HEK293 (cell line): Measurements from ENCODE around the gene POLR1H.

Experiments
- BCL11A ChIP-seq: fragments of 450-650 bp; formaldehyde crosslinking; IDR thresholded peaks from 2 replicates; pipeline ENCODE4 v1.5.1; 2016; ENCODE audit warnings: low read depth, missing biosample characterization, missing genetic modification characterization
- RBAK ChIP-seq: fragments of 450-650 bp; formaldehyde crosslinking; IDR thresholded peaks from 2 replicates; pipeline ENCODE4 v1.5.1; 2016; ENCODE audit warnings: missing biosample characterization, missing genetic modification characterization
- YY1 ChIP-seq: fragments of 450-650 bp; formaldehyde crosslinking; IDR thresholded peaks from 2 replicates; pipeline ENCODE4 v1.5.1; 2018; ENCODE audit warnings: missing biosample characterization, missing genetic modification characterization
- ZNF10 ChIP-seq: fragments of 450-650 bp; formaldehyde crosslinking; IDR thresholded peaks from 2 replicates; pipeline ENCODE4 v1.5.1; 2017; ENCODE audit warnings: missing biosample characterization, missing genetic modification characterization
- ZNF274 ChIP-seq, 2 experiments: fragments of 200-500 bp in 1 of 2; fragments of 450-650 bp in 1 of 2; sonication (Bioruptor generic) in 1 of 2; formaldehyde crosslinking in 1 of 2; IDR thresholded peaks; 2 replicates each; pipeline versions ENCODE4 v1.5.1 to v1.6.1; 2014 to 2016; ENCODE audit warnings: borderline replicate concordance in 1 of 2, inconsistent platforms in 1 of 2, low read length in 1 of 2, missing biosample characterization in 1 of 2, missing genetic modification characterization in 1 of 2
- ZNF48 ChIP-seq: fragments of 450-650 bp; formaldehyde crosslinking; IDR thresholded peaks from 2 replicates; pipeline ENCODE4 v1.5.1; 2016; ENCODE audit warnings: missing biosample characterization, missing genetic modification characterization
- ZNF548 ChIP-seq: fragments of 450-650 bp; formaldehyde crosslinking; IDR thresholded peaks from 2 replicates; pipeline ENCODE4 v1.5.1; 2016; ENCODE audit warnings: missing biosample characterization, missing genetic modification characterization
- ZNF555 ChIP-seq: fragments of 450-650 bp; formaldehyde crosslinking; conservative IDR thresholded peaks from 2 replicates; pipeline ENCODE4 v1.5.1; 2017; ENCODE audit warnings: missing biosample characterization, mild to moderate bottlenecking, missing genetic modification characterization, inconsistent platforms
- ZNF561 ChIP-seq: fragments of 450-650 bp; IDR thresholded peaks from 2 replicates; pipeline ENCODE4 v1.5.1; 2018; ENCODE audit warnings: missing biosample characterization, missing genetic modification characterization, borderline replicate concordance
- ZNF670 ChIP-seq: fragments of 450-650 bp; formaldehyde crosslinking; IDR thresholded peaks from 2 replicates; pipeline ENCODE4 v1.5.1; 2016; ENCODE audit warnings: missing biosample characterization, missing genetic modification characterization, low read depth
- TF ChIP-seq, protein P1 (sequence below): fragments of 450-650 bp; formaldehyde crosslinking; IDR thresholded peaks from 2 replicates; pipeline ENCODE4 v1.5.1; 2016; ENCODE audit warnings: missing biosample characterization, missing genetic modification characterization
- TF ChIP-seq, protein P2 (sequence below): fragments of 450-650 bp; formaldehyde crosslinking; IDR thresholded peaks from 2 replicates; pipeline ENCODE4 v1.5.1; 2016; ENCODE audit warnings: missing biosample characterization, missing genetic modification characterization
- TF ChIP-seq, protein P3 (sequence below): fragments of 450-650 bp; formaldehyde crosslinking; optimal IDR thresholded peaks from 2 replicates; pipeline ENCODE3; 2016; ENCODE audit warnings: missing biosample characterization, mild to moderate bottlenecking, missing genetic modification characterization

DNA sequence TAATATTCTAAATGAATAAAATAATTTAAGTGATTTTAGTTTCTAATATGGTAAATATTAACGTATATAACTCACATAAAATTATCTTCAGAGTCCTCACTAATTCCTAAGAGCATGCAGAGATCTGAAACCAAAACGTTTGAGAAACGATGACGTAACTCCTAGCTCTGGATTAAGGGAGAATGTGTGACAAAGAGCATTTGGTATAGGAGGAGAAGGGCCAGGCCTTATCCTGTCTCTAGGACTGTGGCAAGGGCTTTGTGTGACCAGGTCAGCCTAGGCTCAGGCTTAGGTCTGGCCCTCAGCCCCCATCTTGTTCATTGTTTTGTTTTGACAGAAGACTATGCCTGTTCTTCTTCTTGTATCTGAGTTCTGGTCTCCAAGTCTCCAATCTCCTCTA, 19.2 kb upstream of the POLR1H start:
- no peak for TF ChIP-seq ZNF670
- TF ChIP-seq, protein P1, sequence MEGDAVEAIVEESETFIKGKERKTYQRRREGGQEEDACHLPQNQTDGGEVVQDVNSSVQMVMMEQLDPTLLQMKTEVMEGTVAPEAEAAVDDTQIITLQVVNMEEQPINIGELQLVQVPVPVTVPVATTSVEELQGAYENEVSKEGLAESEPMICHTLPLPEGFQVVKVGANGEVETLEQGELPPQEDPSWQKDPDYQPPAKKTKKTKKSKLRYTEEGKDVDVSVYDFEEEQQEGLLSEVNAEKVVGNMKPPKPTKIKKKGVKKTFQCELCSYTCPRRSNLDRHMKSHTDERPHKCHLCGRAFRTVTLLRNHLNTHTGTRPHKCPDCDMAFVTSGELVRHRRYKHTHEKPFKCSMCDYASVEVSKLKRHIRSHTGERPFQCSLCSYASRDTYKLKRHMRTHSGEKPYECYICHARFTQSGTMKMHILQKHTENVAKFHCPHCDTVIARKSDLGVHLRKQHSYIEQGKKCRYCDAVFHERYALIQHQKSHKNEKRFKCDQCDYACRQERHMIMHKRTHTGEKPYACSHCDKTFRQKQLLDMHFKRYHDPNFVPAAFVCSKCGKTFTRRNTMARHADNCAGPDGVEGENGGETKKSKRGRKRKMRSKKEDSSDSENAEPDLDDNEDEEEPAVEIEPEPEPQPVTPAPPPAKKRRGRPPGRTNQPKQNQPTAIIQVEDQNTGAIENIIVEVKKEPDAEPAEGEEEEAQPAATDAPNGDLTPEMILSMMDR (tag by site-specific recombination): no peak
- TF ChIP-seq RBAK (tag by site-specific recombination): no peak
- no peak for TF ChIP-seq ZNF274 (IDR thresholded peaks at IDR 0.05; ENCODE audit: low read length)
- TF ChIP-seq ZNF274 (tag by site-specific recombination; IDR thresholded peaks at IDR 0.05; ENCODE audit: borderline replicate concordance): no peak
- TF ChIP-seq, protein P2, sequence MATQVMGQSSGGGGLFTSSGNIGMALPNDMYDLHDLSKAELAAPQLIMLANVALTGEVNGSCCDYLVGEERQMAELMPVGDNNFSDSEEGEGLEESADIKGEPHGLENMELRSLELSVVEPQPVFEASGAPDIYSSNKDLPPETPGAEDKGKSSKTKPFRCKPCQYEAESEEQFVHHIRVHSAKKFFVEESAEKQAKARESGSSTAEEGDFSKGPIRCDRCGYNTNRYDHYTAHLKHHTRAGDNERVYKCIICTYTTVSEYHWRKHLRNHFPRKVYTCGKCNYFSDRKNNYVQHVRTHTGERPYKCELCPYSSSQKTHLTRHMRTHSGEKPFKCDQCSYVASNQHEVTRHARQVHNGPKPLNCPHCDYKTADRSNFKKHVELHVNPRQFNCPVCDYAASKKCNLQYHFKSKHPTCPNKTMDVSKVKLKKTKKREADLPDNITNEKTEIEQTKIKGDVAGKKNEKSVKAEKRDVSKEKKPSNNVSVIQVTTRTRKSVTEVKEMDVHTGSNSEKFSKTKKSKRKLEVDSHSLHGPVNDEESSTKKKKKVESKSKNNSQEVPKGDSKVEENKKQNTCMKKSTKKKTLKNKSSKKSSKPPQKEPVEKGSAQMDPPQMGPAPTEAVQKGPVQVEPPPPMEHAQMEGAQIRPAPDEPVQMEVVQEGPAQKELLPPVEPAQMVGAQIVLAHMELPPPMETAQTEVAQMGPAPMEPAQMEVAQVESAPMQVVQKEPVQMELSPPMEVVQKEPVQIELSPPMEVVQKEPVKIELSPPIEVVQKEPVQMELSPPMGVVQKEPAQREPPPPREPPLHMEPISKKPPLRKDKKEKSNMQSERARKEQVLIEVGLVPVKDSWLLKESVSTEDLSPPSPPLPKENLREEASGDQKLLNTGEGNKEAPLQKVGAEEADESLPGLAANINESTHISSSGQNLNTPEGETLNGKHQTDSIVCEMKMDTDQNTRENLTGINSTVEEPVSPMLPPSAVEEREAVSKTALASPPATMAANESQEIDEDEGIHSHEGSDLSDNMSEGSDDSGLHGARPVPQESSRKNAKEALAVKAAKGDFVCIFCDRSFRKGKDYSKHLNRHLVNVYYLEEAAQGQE: no peak
- no peak for TF ChIP-seq ZNF555
- TF ChIP-seq ZNF548 (tag by site-specific recombination): no peak
- TF ChIP-seq BCL11A (tag by site-specific recombination): no peak
- TF ChIP-seq, protein P3, sequence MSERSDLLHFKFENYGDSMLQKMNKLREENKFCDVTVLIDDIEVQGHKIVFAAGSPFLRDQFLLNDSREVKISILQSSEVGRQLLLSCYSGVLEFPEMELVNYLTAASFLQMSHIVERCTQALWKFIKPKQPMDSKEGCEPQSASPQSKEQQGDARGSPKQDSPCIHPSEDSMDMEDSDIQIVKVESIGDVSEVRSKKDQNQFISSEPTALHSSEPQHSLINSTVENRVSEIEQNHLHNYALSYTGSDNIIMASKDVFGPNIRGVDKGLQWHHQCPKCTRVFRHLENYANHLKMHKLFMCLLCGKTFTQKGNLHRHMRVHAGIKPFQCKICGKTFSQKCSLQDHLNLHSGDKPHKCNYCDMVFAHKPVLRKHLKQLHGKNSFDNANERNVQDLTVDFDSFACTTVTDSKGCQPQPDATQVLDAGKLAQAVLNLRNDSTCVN: no peak
- no peak for TF ChIP-seq YY1 (tag by site-specific recombination)
- TF ChIP-seq ZNF48 (tag by site-specific recombination): no peak
- TF ChIP-seq ZNF561 (tag by site-specific recombination): no peak
- no peak for TF ChIP-seq ZNF10 (tag by site-specific recombination)
